WTC11 (cell line): ENCODE data around the gene MTCP1. TPM values are rescaled to one million over a fixed set of nuclear protein-coding genes. Genes with fewer than 3 reads are reported as not detected.

ENCODE experiments used
- ATAC-seq: fragments of 200-7000 bp; cut with Tn5 transposase; 2 replicates; pipeline ENCODE4 v1.10.0; 2021; ENCODE audit warnings: mild to moderate bottlenecking, moderate library complexity
- CTCF ChIA-PET: fragments of 300-600 bp; sonication (Branson Sonifier 250); formaldehyde crosslinking; loops from one replicate; lab custom pipeline; 2021; ENCODE audit warnings: antibody characterized with exemption; lab: Charles Lee
- POLR2A ChIA-PET: fragments of 350-600 bp; sonication (Branson Sonifier 250); formaldehyde crosslinking; loops from one replicate; lab custom pipeline; 2021; ENCODE audit warnings: antibody characterized with exemption; lab: Charles Lee
- DNase-seq: peaks from one replicate; pipeline ENCODE4 v3.0.0; 2021; ENCODE audit warnings: low spot score
- H3K27ac Mint-ChIP-seq: 2 replicates; pipeline ENCODE4 v1.8.0; 2021; ENCODE audit warnings: mixed read lengths
- H3K27me3 Mint-ChIP-seq: 2 replicates; pipeline ENCODE4 v1.8.0; 2021; ENCODE audit warnings: low read depth, mild to moderate bottlenecking, moderate library complexity, mixed read lengths
- H3K36me3 Mint-ChIP-seq: 2 replicates; pipeline ENCODE4 v1.8.0; 2021; ENCODE audit warnings: mixed read lengths
- H3K4me1 Mint-ChIP-seq: 2 replicates; pipeline ENCODE4 v1.8.0; 2022; ENCODE audit warnings: mixed read lengths
- H3K4me3 Mint-ChIP-seq: 2 replicates; pipeline ENCODE4 v1.8.0; 2021; ENCODE audit warnings: mild to moderate bottlenecking, moderate library complexity, mixed read lengths
- H3K9me3 Mint-ChIP-seq: 2 replicates; pipeline ENCODE4 v1.8.0; 2021; ENCODE audit warnings: mixed read lengths
- CREB1 ChIP-seq: sonication (generic); formaldehyde crosslinking; IDR thresholded peaks from 2 replicates; pipeline ENCODE4 v1.8.0; 2023; ENCODE audit warnings: mild to moderate bottlenecking, missing genetic modification reagents
- E2F4 ChIP-seq: sonication (generic); formaldehyde crosslinking; IDR thresholded peaks from 2 replicates; pipeline ENCODE4 v1.8.1; 2022; ENCODE audit warnings: low read depth, mild to moderate bottlenecking, moderate library complexity, missing genetic modification reagents, borderline replicate concordance
- ERG ChIP-seq: fragments of 250-450 bp; sonication (Bioruptor Pico); IDR thresholded peaks from 2 replicates; pipeline ENCODE4 v1.8.0; 2021; ENCODE audit warnings: mild to moderate bottlenecking
- FOXP1 ChIP-seq: sonication (generic); formaldehyde crosslinking; IDR thresholded peaks from 2 replicates; pipeline ENCODE4 v1.8.0; 2022; ENCODE audit warnings: missing genetic modification reagents, mild to moderate bottlenecking, moderate library complexity, borderline replicate concordance
- GTF2I ChIP-seq: fragments of 250-450 bp; sonication (Bioruptor Pico); conservative IDR thresholded peaks from 2 replicates; pipeline ENCODE4 v1.4.0; 2021; ENCODE audit warnings: mild to moderate bottlenecking
- HMGA2 ChIP-seq: fragments of 250-450 bp; sonication (Bioruptor Pico); IDR thresholded peaks from 2 replicates; pipeline ENCODE4 v1.4.0; 2021; ENCODE audit warnings: mild to moderate bottlenecking, moderate library complexity
- KAT7 ChIP-seq: sonication (generic); formaldehyde crosslinking; IDR thresholded peaks from 2 replicates; pipeline ENCODE4 v1.8.1; 2023; ENCODE audit warnings: missing genetic modification reagents, mild to moderate bottlenecking, borderline replicate concordance
- NFYB ChIP-seq: sonication (generic); formaldehyde crosslinking; conservative IDR thresholded peaks from 2 replicates; pipeline ENCODE4 v1.8.0; 2022; ENCODE audit warnings: low read depth, missing genetic modification reagents
- PRDM15 ChIP-seq: sonication (generic); formaldehyde crosslinking; IDR thresholded peaks from 2 replicates; pipeline ENCODE4 v1.8.0; 2022; ENCODE audit warnings: missing genetic modification reagents
- TCF7 ChIP-seq: sonication (generic); formaldehyde crosslinking; IDR thresholded peaks from 2 replicates; pipeline ENCODE4 v1.8.0; 2022; ENCODE audit warnings: mild to moderate bottlenecking, low read depth, missing genetic modification reagents, moderate library complexity
- TP53 ChIP-seq: sonication (generic); formaldehyde crosslinking; IDR thresholded peaks from 2 replicates; pipeline ENCODE4 v1.8.1; 2023; ENCODE audit warnings: mild to moderate bottlenecking, missing genetic modification reagents
- ZBTB21 ChIP-seq: sonication (generic); formaldehyde crosslinking; IDR thresholded peaks from 2 replicates; pipeline ENCODE4 v1.8.1; 2023; ENCODE audit warnings: mild to moderate bottlenecking, missing genetic modification reagents, borderline replicate concordance
- ZNF219 ChIP-seq: sonication (generic); formaldehyde crosslinking; IDR thresholded peaks from 2 replicates; pipeline ENCODE4 v1.8.0; 2023; ENCODE audit warnings: missing genetic modification reagents, mild to moderate bottlenecking, borderline replicate concordance
- ZNF396 ChIP-seq: fragments of 250-450 bp; sonication (Bioruptor Pico); IDR thresholded peaks from 2 replicates; pipeline ENCODE4 v1.8.0; 2021; ENCODE audit warnings: mild to moderate bottlenecking, moderate library complexity, borderline replicate concordance
- ZNF423 ChIP-seq: fragments of 250-450 bp; sonication (Bioruptor Pico); IDR thresholded peaks from 2 replicates; pipeline ENCODE4 v2.1.2; 2022; ENCODE audit warnings: mild to moderate bottlenecking, moderate library complexity
- ZNF512 ChIP-seq: sonication (generic); formaldehyde crosslinking; IDR thresholded peaks from 2 replicates; pipeline ENCODE4 v1.8.1; 2022; ENCODE audit warnings: missing genetic modification reagents, borderline replicate concordance
- total RNA-seq: library from RNA; stranded (reverse); gene quantifications from 3 replicates; pipeline ENCODE4 v1.2.3, GENCODE V29; 2021
- TF ChIP-seq, protein P1 (sequence below): sonication (generic); formaldehyde crosslinking; IDR thresholded peaks from 2 replicates; pipeline ENCODE4 v1.8.0; 2022; ENCODE audit warnings: mild to moderate bottlenecking, missing genetic modification reagents
- TF ChIP-seq, protein P2 (sequence below): fragments of 250-450 bp; sonication (Bioruptor Pico); IDR thresholded peaks from 2 replicates; pipeline ENCODE4 v1.9.0; 2021; ENCODE audit warnings: mild to moderate bottlenecking, borderline replicate concordance

Gene MTCP1
- total RNA-seq, 1 experiment from 2014 or later: 12.8 TPM

GRCh38 chrX:155046129-155046810, 24.7 kb downstream of the MTCP1 start (continued):
- TF ChIP-seq, protein P1, sequence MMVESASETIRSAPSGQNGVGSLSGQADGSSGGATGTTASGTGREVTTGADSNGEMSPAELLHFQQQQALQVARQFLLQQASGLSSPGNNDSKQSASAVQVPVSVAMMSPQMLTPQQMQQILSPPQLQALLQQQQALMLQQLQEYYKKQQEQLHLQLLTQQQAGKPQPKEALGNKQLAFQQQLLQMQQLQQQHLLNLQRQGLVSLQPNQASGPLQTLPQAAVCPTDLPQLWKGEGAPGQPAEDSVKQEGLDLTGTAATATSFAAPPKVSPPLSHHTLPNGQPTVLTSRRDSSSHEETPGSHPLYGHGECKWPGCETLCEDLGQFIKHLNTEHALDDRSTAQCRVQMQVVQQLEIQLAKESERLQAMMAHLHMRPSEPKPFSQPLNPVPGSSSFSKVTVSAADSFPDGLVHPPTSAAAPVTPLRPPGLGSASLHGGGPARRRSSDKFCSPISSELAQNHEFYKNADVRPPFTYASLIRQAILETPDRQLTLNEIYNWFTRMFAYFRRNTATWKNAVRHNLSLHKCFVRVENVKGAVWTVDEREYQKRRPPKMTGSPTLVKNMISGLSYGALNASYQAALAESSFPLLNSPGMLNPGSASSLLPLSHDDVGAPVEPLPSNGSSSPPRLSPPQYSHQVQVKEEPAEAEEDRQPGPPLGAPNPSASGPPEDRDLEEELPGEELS: no peak

GRCh38 chrX:155035688-155036087, 35.2 kb downstream of the MTCP1 start:
- ATAC-seq: no peak
- Mint-ChIP-seq H3K27ac (no peak overlapping the region), H3K4me3 (no peak overlapping the region), H3K9me3 (peaks cover 16% of the 10 kb centered on the region), H3K27me3 (no peaks in the 10 kb centered on the region), H3K36me3 (peaks cover 25% of the 10 kb centered on the region), H3K4me1 (no peaks in the 10 kb centered on the region)
- TF ChIP-seq ZNF512 (CRISPR knock-in tag) (no peak), ERG (CRISPR knock-in tag) (no peak), ZNF423 (CRISPR knock-in tag) (no peak), HMGA2 (CRISPR knock-in tag) (no peak), NFYB (CRISPR knock-in tag) (no peak), GTF2I (no peak), PRDM15 (CRISPR knock-in tag) (no peak), TP53 (CRISPR knock-in tag) (no peak), ZNF219 (no peak), E2F4 (no peak), ZNF396 (CRISPR knock-in tag) (no peak), KAT7 (no peak), FOXP1 (no peak), CREB1 (CRISPR knock-in tag) (no peak), ZBTB21 (CRISPR knock-in tag) (no peak), TCF7 (CRISPR knock-in tag) (no peak)
- TF ChIP-seq, protein P2, sequence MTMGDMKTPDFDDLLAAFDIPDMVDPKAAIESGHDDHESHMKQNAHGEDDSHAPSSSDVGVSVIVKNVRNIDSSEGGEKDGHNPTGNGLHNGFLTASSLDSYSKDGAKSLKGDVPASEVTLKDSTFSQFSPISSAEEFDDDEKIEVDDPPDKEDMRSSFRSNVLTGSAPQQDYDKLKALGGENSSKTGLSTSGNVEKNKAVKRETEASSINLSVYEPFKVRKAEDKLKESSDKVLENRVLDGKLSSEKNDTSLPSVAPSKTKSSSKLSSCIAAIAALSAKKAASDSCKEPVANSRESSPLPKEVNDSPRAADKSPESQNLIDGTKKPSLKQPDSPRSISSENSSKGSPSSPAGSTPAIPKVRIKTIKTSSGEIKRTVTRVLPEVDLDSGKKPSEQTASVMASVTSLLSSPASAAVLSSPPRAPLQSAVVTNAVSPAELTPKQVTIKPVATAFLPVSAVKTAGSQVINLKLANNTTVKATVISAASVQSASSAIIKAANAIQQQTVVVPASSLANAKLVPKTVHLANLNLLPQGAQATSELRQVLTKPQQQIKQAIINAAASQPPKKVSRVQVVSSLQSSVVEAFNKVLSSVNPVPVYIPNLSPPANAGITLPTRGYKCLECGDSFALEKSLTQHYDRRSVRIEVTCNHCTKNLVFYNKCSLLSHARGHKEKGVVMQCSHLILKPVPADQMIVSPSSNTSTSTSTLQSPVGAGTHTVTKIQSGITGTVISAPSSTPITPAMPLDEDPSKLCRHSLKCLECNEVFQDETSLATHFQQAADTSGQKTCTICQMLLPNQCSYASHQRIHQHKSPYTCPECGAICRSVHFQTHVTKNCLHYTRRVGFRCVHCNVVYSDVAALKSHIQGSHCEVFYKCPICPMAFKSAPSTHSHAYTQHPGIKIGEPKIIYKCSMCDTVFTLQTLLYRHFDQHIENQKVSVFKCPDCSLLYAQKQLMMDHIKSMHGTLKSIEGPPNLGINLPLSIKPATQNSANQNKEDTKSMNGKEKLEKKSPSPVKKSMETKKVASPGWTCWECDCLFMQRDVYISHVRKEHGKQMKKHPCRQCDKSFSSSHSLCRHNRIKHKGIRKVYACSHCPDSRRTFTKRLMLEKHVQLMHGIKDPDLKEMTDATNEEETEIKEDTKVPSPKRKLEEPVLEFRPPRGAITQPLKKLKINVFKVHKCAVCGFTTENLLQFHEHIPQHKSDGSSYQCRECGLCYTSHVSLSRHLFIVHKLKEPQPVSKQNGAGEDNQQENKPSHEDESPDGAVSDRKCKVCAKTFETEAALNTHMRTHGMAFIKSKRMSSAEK (CRISPR knock-in tag): no peak
- no peak for DNase-seq
- ChIA-PET POLR2A (interaction anchor here (1.3 kb wide), 1 partner anchor 9 kb away, joined by 4 read pairs; the partner anchor contains the start of gene FUNDC2), CTCF (no interaction called here)
